GM20000 (cell line): ENCODE data around the gene C2orf92.

ENCODE experiments used
- DNase-seq: peaks from one replicate; pipeline ENCODE4 v3.0.0; 2012; ENCODE audit warnings: low spot score
- CTCF ChIP-seq: IDR thresholded peaks from 2 replicates; pipeline ENCODE4 v1.5.1; 2012; ENCODE audit warnings: mild to moderate bottlenecking, control low read depth; ENCODE audit errors: extremely low read depth, missing control alignments

C2orf92 gene

GRCh38 chr2:97657986-97658690 lies 11.4 kb upstream of the C2orf92 start:
- DNase-seq = no peak
- TF ChIP-seq CTCF = no peak

- no peak for TF ChIP-seq CTCF
- no peak for DNase-seq
These were observed 10.8 kb upstream of the C2orf92 start for GRCh38 chr2:97658691-97659157.

- DNase-seq = no peak
These were observed 10.1 kb upstream of the C2orf92 start for GRCh38 chr2:97659256-97660043.

GRCh38 chr2:97660044-97660774 lies 9.3 kb upstream of the C2orf92 start:
- TF ChIP-seq CTCF = no peak
- no peak for DNase-seq

More at GRCh38 chr2:97659256-97660043, 10.1 kb upstream of the C2orf92 start:
- TF ChIP-seq CTCF = no peak

- DNase-seq = no peak
- no peak for TF ChIP-seq CTCF
These were observed 8.6 kb upstream of the C2orf92 start for GRCh38 chr2:97660775-97661389.

GRCh38 chr2:97661927-97662326 lies 7.6 kb upstream of the C2orf92 start:
- TF ChIP-seq CTCF = no peak
- no peak for DNase-seq
